GM23338 (cell line): Measurements from ENCODE around the gene RASIP1. TPM values are rescaled to one million over a fixed set of nuclear protein-coding genes. Genes with fewer than 3 reads are reported as not detected.

Experiments
- ATAC-seq: fragments of 200-7000 bp; cut with Tn5 transposase; 3 replicates; pipeline ENCODE4 v1.9.1; 2020
- DNase-seq: peaks from one replicate; pipeline ENCODE4 v3.0.0-alpha.2; 2015; ENCODE audit warnings: low spot score
- H2AFZ ChIP-seq: fragments of 200-600 bp; sonication (generic); 2 replicates; pipeline ENCODE4 v1.8.0; 2016; ENCODE audit warnings: antibody characterized with exemption, mild to moderate bottlenecking, moderate library complexity
- H3F3A ChIP-seq: fragments of 200-600 bp; sonication (generic); replicated peaks from 2 replicates; pipeline ENCODE4 v1.8.0; 2017; ENCODE audit warnings: antibody characterized with exemption, mixed run types, low read depth
- H3K27ac ChIP-seq: fragments of 200-600 bp; sonication (generic); 2 replicates; pipeline ENCODE4 v1.6.1; 2016; ENCODE audit warnings: low read depth
- H3K27me3 ChIP-seq: fragments of 200-600 bp; sonication (generic); 2 replicates; pipeline ENCODE4 v1.8.0; 2016; ENCODE audit warnings: mild to moderate bottlenecking, mixed run types, moderate library complexity; ENCODE audit not compliant: insufficient read depth
- H3K36me3 ChIP-seq: fragments of 200-600 bp; sonication (generic); 2 replicates; pipeline ENCODE4 v1.8.0; 2016; ENCODE audit warnings: mild to moderate bottlenecking; ENCODE audit not compliant: insufficient read depth
- H3K4me1 ChIP-seq: fragments of 200-600 bp; sonication (generic); 2 replicates; pipeline ENCODE4 v1.8.0; 2016; ENCODE audit warnings: mild to moderate bottlenecking, moderate library complexity; ENCODE audit not compliant: insufficient read depth
- H3K4me2 ChIP-seq: fragments of 200-600 bp; sonication (generic); 2 replicates; pipeline ENCODE4 v1.7.1; 2017; ENCODE audit warnings: mixed run types
- H3K4me3 ChIP-seq: fragments of 200-600 bp; sonication (generic); 2 replicates; pipeline ENCODE4 v1.6.1; 2016; ENCODE audit warnings: mixed run types
- H3K79me2 ChIP-seq: fragments of 200-600 bp; sonication (generic); replicated peaks from 2 replicates; pipeline ENCODE4 v1.8.0; 2017; ENCODE audit warnings: mild to moderate bottlenecking; ENCODE audit not compliant: insufficient read depth
- H3K9me2 ChIP-seq: fragments of 200-600 bp; sonication (generic); 2 replicates; pipeline ENCODE4 v1.8.0; 2017; ENCODE audit not compliant: insufficient read depth
- H4K20me1 ChIP-seq: fragments of 200-600 bp; sonication (generic); replicated peaks from 2 replicates; pipeline ENCODE4 v1.8.0; 2017; ENCODE audit warnings: mild to moderate bottlenecking; ENCODE audit not compliant: insufficient read depth
- H3K27ac Mint-ChIP-seq: 2 replicates; pipeline ENCODE4 v1.8.0; 2020; ENCODE audit warnings: inconsistent platforms, mild to moderate bottlenecking, moderate library complexity, mixed read lengths
- H3K27me3 Mint-ChIP-seq: 3 replicates; pipeline ENCODE4 v1.8.0; 2022; ENCODE audit warnings: low read depth, mild to moderate bottlenecking, moderate library complexity, mixed read lengths, inconsistent platforms; ENCODE audit not compliant: insufficient read depth, poor library complexity
- H3K36me3 Mint-ChIP-seq: 3 replicates; pipeline ENCODE4 v1.8.0; 2021; ENCODE audit warnings: low read depth, mild to moderate bottlenecking, inconsistent platforms, moderate library complexity, mixed read lengths
- H3K4me1 Mint-ChIP-seq: 3 replicates; pipeline ENCODE4 v1.8.0; 2020; ENCODE audit warnings: mild to moderate bottlenecking, inconsistent platforms, mixed read lengths
- H3K4me3 Mint-ChIP-seq: 3 replicates; pipeline ENCODE4 v1.8.0; 2021; ENCODE audit warnings: moderate library complexity, mild to moderate bottlenecking, inconsistent platforms, mixed read lengths
- H3K9me3 Mint-ChIP-seq: 3 replicates; pipeline ENCODE4 v1.8.0; 2020; ENCODE audit warnings: moderate library complexity, mild to moderate bottlenecking, inconsistent platforms, mixed read lengths
- CREB1 ChIP-seq: fragments of 250-450 bp; sonication (Bioruptor Pico); IDR thresholded peaks from 2 replicates; pipeline ENCODE4 v1.5.0; 2020; ENCODE audit warnings: low read depth, mild to moderate bottlenecking, moderate library complexity
- JUNB ChIP-seq: IDR thresholded peaks from one replicate; pipeline ENCODE4 v1.6.1; 2016; ENCODE audit warnings: antibody characterized with exemption; ENCODE audit not compliant: unreplicated experiment
- STAT1 ChIP-seq: IDR thresholded peaks from one replicate; pipeline ENCODE4 v1.6.1; 2016; ENCODE audit warnings: antibody characterized with exemption; ENCODE audit not compliant: unreplicated experiment
- ZNF114 ChIP-seq: fragments of 250-450 bp; sonication (Bioruptor Pico); IDR thresholded peaks from 2 replicates; pipeline ENCODE4 v1.5.0; 2020; ENCODE audit warnings: mild to moderate bottlenecking, moderate library complexity
- polyA plus RNA-seq: library from polyadenylated mRNA; unstranded; fragments of >200 nt; fragmentation: Nextera tagmentation; extraction: Ambion mirVana; gene quantifications from 2 replicates; pipeline ENCODE4 v1.2.1, GENCODE V29; 2016
- total RNA-seq: library from RNA; depleted of rRNA; stranded (reverse); fragments of >200 nt; shearing (Covaris generic); gene quantifications from 2 replicates; pipeline ENCODE4 v1.2.3, GENCODE V29; 2014
- TF ChIP-seq, protein P1 (sequence below), 2 experiments: fragments of 200-600 bp in 1 of 2; sonication (generic) in 1 of 2; conservative IDR thresholded peaks; 2 replicates each; pipeline versions ENCODE4 v1.5.1 to v1.6.1; 2016 to 2017; ENCODE audit warnings: antibody characterized with exemption in 2 of 2, low read depth in 2 of 2, mild to moderate bottlenecking in 2 of 2, moderate library complexity in 1 of 2
- TF ChIP-seq, protein P2 (sequence below): IDR thresholded peaks from one replicate; pipeline ENCODE4 v1.6.1; 2018; ENCODE audit warnings: antibody characterized with exemption; ENCODE audit not compliant: unreplicated experiment

Gene RASIP1
- total and polyA plus RNA-seq, 2 experiments from 2014 or later: 9.2 to 14.8 TPM

GRCh38 chr19:48760504-48761205, 20.2 kb upstream of the RASIP1 start:
- Histone ChIP-seq H3K36me3 (no peaks in the 10 kb centered on the region), H3F3A (no peaks in the 10 kb centered on the region), H4K20me1 (no peaks in the 10 kb centered on the region), H3K27ac (no peak overlapping the region), H3K79me2 (no peaks in the 10 kb centered on the region), H2AFZ (peak overlapping the region; percentile 72), H3K27me3 (no peaks in the 10 kb centered on the region), H3K4me1 (peaks cover 12% of the 10 kb centered on the region), H3K4me3 (no peak overlapping the region), H3K4me2 (no peak overlapping the region), H3K9me2 (no peaks in the 10 kb centered on the region)
- Mint-ChIP-seq H3K27me3 (peaks cover 17% of the 10 kb centered on the region), H3K9me3 (no peaks in the 10 kb centered on the region), H3K36me3 (no peaks in the 10 kb centered on the region), H3K4me3 (no peak overlapping the region), H3K4me1 (peaks cover 13% of the 10 kb centered on the region), H3K27ac (no peak overlapping the region)
- DNase-seq: no peak
- TF ChIP-seq ZNF114 (CRISPR knock-in tag): no peak
- TF ChIP-seq, protein P1, sequence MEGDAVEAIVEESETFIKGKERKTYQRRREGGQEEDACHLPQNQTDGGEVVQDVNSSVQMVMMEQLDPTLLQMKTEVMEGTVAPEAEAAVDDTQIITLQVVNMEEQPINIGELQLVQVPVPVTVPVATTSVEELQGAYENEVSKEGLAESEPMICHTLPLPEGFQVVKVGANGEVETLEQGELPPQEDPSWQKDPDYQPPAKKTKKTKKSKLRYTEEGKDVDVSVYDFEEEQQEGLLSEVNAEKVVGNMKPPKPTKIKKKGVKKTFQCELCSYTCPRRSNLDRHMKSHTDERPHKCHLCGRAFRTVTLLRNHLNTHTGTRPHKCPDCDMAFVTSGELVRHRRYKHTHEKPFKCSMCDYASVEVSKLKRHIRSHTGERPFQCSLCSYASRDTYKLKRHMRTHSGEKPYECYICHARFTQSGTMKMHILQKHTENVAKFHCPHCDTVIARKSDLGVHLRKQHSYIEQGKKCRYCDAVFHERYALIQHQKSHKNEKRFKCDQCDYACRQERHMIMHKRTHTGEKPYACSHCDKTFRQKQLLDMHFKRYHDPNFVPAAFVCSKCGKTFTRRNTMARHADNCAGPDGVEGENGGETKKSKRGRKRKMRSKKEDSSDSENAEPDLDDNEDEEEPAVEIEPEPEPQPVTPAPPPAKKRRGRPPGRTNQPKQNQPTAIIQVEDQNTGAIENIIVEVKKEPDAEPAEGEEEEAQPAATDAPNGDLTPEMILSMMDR (conservative IDR thresholded peaks at IDR 0.05; ENCODE audit: low read depth in 2 of 2): no peak
- TF ChIP-seq, protein P2, sequence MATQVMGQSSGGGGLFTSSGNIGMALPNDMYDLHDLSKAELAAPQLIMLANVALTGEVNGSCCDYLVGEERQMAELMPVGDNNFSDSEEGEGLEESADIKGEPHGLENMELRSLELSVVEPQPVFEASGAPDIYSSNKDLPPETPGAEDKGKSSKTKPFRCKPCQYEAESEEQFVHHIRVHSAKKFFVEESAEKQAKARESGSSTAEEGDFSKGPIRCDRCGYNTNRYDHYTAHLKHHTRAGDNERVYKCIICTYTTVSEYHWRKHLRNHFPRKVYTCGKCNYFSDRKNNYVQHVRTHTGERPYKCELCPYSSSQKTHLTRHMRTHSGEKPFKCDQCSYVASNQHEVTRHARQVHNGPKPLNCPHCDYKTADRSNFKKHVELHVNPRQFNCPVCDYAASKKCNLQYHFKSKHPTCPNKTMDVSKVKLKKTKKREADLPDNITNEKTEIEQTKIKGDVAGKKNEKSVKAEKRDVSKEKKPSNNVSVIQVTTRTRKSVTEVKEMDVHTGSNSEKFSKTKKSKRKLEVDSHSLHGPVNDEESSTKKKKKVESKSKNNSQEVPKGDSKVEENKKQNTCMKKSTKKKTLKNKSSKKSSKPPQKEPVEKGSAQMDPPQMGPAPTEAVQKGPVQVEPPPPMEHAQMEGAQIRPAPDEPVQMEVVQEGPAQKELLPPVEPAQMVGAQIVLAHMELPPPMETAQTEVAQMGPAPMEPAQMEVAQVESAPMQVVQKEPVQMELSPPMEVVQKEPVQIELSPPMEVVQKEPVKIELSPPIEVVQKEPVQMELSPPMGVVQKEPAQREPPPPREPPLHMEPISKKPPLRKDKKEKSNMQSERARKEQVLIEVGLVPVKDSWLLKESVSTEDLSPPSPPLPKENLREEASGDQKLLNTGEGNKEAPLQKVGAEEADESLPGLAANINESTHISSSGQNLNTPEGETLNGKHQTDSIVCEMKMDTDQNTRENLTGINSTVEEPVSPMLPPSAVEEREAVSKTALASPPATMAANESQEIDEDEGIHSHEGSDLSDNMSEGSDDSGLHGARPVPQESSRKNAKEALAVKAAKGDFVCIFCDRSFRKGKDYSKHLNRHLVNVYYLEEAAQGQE: no peak
- no peak for TF ChIP-seq STAT1
- no peak for TF ChIP-seq JUNB
- TF ChIP-seq CREB1 (CRISPR knock-in tag): no peak
- ATAC-seq: no peak

DNA sequence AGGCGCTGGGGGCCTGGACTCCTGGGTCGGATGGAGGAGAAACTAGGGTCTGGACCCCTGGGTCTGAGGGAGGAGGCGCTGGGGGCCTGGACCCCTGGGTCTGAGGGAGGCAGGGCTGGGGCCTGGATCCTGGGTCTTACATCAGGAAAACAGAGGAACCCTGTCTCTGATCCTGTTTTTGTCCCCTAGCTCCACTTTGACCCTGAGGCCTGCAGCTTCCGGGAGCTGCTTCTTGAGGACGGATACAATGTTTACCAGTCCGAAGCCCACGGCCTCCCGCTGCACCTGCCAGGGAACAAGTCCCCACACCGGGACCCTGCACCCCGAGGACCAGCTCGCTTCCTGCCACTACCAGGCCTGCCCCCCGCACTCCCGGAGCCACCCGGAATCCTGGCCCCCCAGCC, 17.3 kb upstream of the RASIP1 start:
- Mint-ChIP-seq H3K27ac (no peak overlapping the region), H3K27me3 (peaks cover 36% of the 10 kb centered on the region), H3K36me3 (peaks cover 4% of the 10 kb centered on the region; the same call in 2 of the 3 replicates), H3K4me3 (no peak overlapping the region), H3K4me1 (peaks cover 38% of the 10 kb centered on the region), H3K9me3 (no peaks in the 10 kb centered on the region; the same call in 1 of the 3 replicates)
- Histone ChIP-seq H3K79me2 (no peaks in the 10 kb centered on the region), H3K9me2 (no peaks in the 10 kb centered on the region), H3F3A (0 out of 2 replicates have a peak, but pooled peaks cover 4% of the 10 kb centered on the region), H3K4me2 (no peak overlapping the region), H3K27me3 (no peaks in the 10 kb centered on the region), H3K36me3 (no peaks in the 10 kb centered on the region), H4K20me1 (no peaks in the 10 kb centered on the region), H3K27ac (no peak overlapping the region), H3K4me1 (peaks cover 37% of the 10 kb centered on the region), H3K4me3 (no peak overlapping the region), H2AFZ (no peak overlapping the region)
- TF ChIP-seq ZNF114 (CRISPR knock-in tag): no peak
- no peak for DNase-seq
- no peak for ATAC-seq
